H1 (cell line): ENCODE data around the gene IFNK. TPM values are rescaled to one million over a fixed set of nuclear protein-coding genes. Genes with fewer than 3 reads are reported as not detected.

Experiments used
- CTCF ChIA-PET: fragments of 300-600 bp; sonication (Branson Sonifier 250); formaldehyde crosslinking; loops from one replicate; lab custom pipeline; 2021; ENCODE audit not compliant: partially characterized antibody; lab: Charles Lee
- POLR2A ChIA-PET: fragments of 300-600 bp; sonication (Branson Sonifier 250); formaldehyde crosslinking; loops from one replicate; lab custom pipeline; 2021; ENCODE audit warnings: inconsistent platforms; ENCODE audit not compliant: partially characterized antibody; lab: Charles Lee
- DNase-seq, 2 experiments: peaks; one replicate each; pipeline versions ENCODE4 v3.0.0 to v3.0.0-alpha.2; 2010 to 2022; ENCODE audit warnings: low spot score in 2 of 2, low read depth in 1 of 2, mixed read lengths in 1 of 2
- FAIRE-seq: peaks from 2 replicates; lab custom pipeline; 2011; peaks lifted over from hg19 to GRCh38; lab: Jason Lieb, UNC
- H2AFZ ChIP-seq: 2 replicates; pipeline ENCODE4 v1.8.1; 2012; ENCODE audit warnings: low read length, inconsistent platforms
- H2AK5ac ChIP-seq: 2 replicates; pipeline ENCODE4 v1.6.1; 2013; ENCODE audit warnings: low read depth, low read length
- H2BK120ac ChIP-seq: replicated peaks from 2 replicates; pipeline ENCODE3; 2013; ENCODE audit warnings: low read depth, low read length, inconsistent platforms
- H2BK12ac ChIP-seq: 2 replicates; pipeline ENCODE4 v1.6.1; 2013; ENCODE audit warnings: low read depth, low read length
- H2BK15ac ChIP-seq: 2 replicates; pipeline ENCODE4 v1.6.1; 2013; ENCODE audit warnings: low read length
- H2BK20ac ChIP-seq: 2 replicates; pipeline ENCODE4 v1.6.1; 2013; ENCODE audit warnings: low read length
- H2BK5ac ChIP-seq: 2 replicates; pipeline ENCODE4 v1.6.1; 2013; ENCODE audit warnings: low read depth, low read length
- H3K14ac ChIP-seq: 2 replicates; pipeline ENCODE4 v1.6.1; 2013; ENCODE audit warnings: inconsistent platforms; ENCODE audit not compliant: insufficient read length
- H3K18ac ChIP-seq: 2 replicates; pipeline ENCODE4 v1.6.1; 2013; ENCODE audit warnings: low read length; ENCODE audit errors: extremely low read depth
- H3K23ac ChIP-seq: 2 replicates; pipeline ENCODE4 v1.6.1; 2013; ENCODE audit warnings: inconsistent platforms; ENCODE audit not compliant: insufficient read length
- H3K23me2 ChIP-seq: 2 replicates; pipeline ENCODE4 v1.6.1; 2013; ENCODE audit warnings: low read depth, low read length
- H3K27ac ChIP-seq: 2 replicates; pipeline ENCODE4 v1.6.1; 2011; ENCODE audit warnings: low read depth, low read length, inconsistent platforms
- H3K27me3 ChIP-seq, 4 experiments: replicated peaks in 1 of 4; 1 replicate in 1 of 4; 2 replicates in 3 of 4; pipeline versions ENCODE4 v1.6.1 to v1.8.1; 2011 to 2013; ENCODE audit warnings: low read length in 3 of 4, mild to moderate bottlenecking in 3 of 4, inconsistent platforms in 2 of 4, mixed read lengths in 2 of 4, moderate library complexity in 1 of 4; ENCODE audit not compliant: control insufficient read depth in 3 of 4, insufficient read depth in 3 of 4; ENCODE audit errors: extremely low read depth in 1 of 4
- H3K36me3 ChIP-seq, 4 experiments: 2 replicates each; pipeline versions ENCODE4 v1.6.1 to v1.8.1; 2011 to 2013; ENCODE audit warnings: mild to moderate bottlenecking in 4 of 4, low read length in 3 of 4, moderate library complexity in 2 of 4, control low read depth in 1 of 4, inconsistent platforms in 1 of 4; ENCODE audit not compliant: insufficient read depth in 4 of 4, control insufficient read depth in 2 of 4
- H3K4ac ChIP-seq: replicated peaks from 2 replicates; pipeline ENCODE3; 2013; ENCODE audit warnings: low read length, low read depth, mixed read lengths, inconsistent platforms; ENCODE audit not compliant: insufficient read length
- H3K4me1 ChIP-seq, 4 experiments: replicated peaks in 1 of 4; 1 replicate in 1 of 4; 2 replicates in 3 of 4; pipeline versions ENCODE4 v1.6.1 to v1.8.1; 2011 to 2013; ENCODE audit warnings: low read length in 3 of 4, inconsistent platforms in 2 of 4, mixed read lengths in 1 of 4; ENCODE audit not compliant: insufficient read depth in 4 of 4, control insufficient read depth in 3 of 4
- H3K4me2 ChIP-seq, 2 experiments: 2 replicates each; pipeline versions ENCODE4 v1.6.1 to v1.8.1; 2011 to 2013; ENCODE audit warnings: low read depth in 2 of 2, low read length in 2 of 2, control low read depth in 1 of 2, inconsistent platforms in 1 of 2, mild to moderate bottlenecking in 1 of 2; ENCODE audit not compliant: insufficient read depth in 1 of 2
- H3K4me3 ChIP-seq, 4 experiments: fragments of 200-600, 300-600 bp in 1 of 4; sonication (generic), shearing (Covaris generic), sonication (Bioruptor Twin) in 1 of 4; 2 replicates each; pipeline versions ENCODE4 v1.5.1 to v1.8.1; 2011 to 2016; ENCODE audit warnings: low read length in 4 of 4, low read depth in 3 of 4, control low read depth in 2 of 4, inconsistent platforms in 2 of 4, mild to moderate bottlenecking in 2 of 4, mixed read lengths in 1 of 4, moderate library complexity in 1 of 4; ENCODE audit not compliant: insufficient read depth in 2 of 4; ENCODE audit errors: extremely low read depth in 1 of 4
- H3K56ac ChIP-seq: replicated peaks from 2 replicates; pipeline ENCODE3; 2013; ENCODE audit warnings: low read depth, mild to moderate bottlenecking, mixed read lengths, low read length, inconsistent platforms; ENCODE audit not compliant: insufficient read length
- H3K79me1 ChIP-seq: 2 replicates; pipeline ENCODE4 v1.6.1; 2013; ENCODE audit warnings: low read depth, low read length, control low read depth
- H3K79me2 ChIP-seq, 2 experiments: 2 replicates each; pipeline versions ENCODE4 v1.6.1 to v1.8.1; 2012 to 2013; ENCODE audit warnings: low read length in 2 of 2, mild to moderate bottlenecking in 2 of 2, inconsistent platforms in 1 of 2; ENCODE audit not compliant: insufficient read depth in 2 of 2, control insufficient read depth in 1 of 2
- H3K9ac ChIP-seq, 4 experiments: replicated peaks in 1 of 4; 1 replicate in 1 of 4; 2 replicates in 3 of 4; pipeline versions ENCODE4 v1.6.1 to v1.8.1; 2011 to 2013; ENCODE audit warnings: low read depth in 3 of 4, low read length in 3 of 4, control low read depth in 2 of 4, mild to moderate bottlenecking in 2 of 4, moderate library complexity in 2 of 4, inconsistent platforms in 1 of 4; ENCODE audit errors: extremely low read depth in 1 of 4
- H3K9me3 ChIP-seq, 2 experiments: 2 replicates each; pipeline versions ENCODE4 v1.6.1 to v1.8.1; 2012 to 2013; ENCODE audit warnings: mild to moderate bottlenecking in 2 of 2, moderate library complexity in 2 of 2, control low read depth in 1 of 2, inconsistent platforms in 1 of 2, low read depth in 1 of 2, low read length in 1 of 2, mixed read lengths in 1 of 2; ENCODE audit not compliant: insufficient read depth in 2 of 2
- H4K20me1 ChIP-seq, 2 experiments: replicated peaks in 1 of 2; 2 replicates each; pipeline versions ENCODE3 to v1.8.1; 2011 to 2013; ENCODE audit warnings: inconsistent platforms in 2 of 2, low read length in 2 of 2, mild to moderate bottlenecking in 1 of 2; ENCODE audit not compliant: insufficient read depth in 2 of 2, control insufficient read depth in 1 of 2
- H4K5ac ChIP-seq: 2 replicates; pipeline ENCODE4 v1.6.1; 2013; ENCODE audit warnings: low read length, low read depth, mixed read lengths, inconsistent platforms; ENCODE audit not compliant: insufficient read length
- H4K8ac ChIP-seq: 2 replicates; pipeline ENCODE4 v1.8.0; 2013; ENCODE audit warnings: mild to moderate bottlenecking, moderate library complexity, low read length, inconsistent platforms; ENCODE audit not compliant: insufficient read depth; ENCODE audit errors: extremely low read depth
- H4K91ac ChIP-seq: replicated peaks from 2 replicates; pipeline ENCODE3; 2013; ENCODE audit warnings: low read length, mixed read lengths, inconsistent platforms; ENCODE audit not compliant: insufficient read length
- BACH1 ChIP-seq: IDR thresholded peaks from 2 replicates; pipeline ENCODE4 v1.6.1; 2012; ENCODE audit warnings: low read length, improper control_type of control experiment
- CTCF ChIP-seq, 3 experiments: IDR thresholded peaks; 1 replicate in 2 of 3; 2 replicates in 1 of 3; pipeline versions ENCODE4 v1.5.1 to v1.6.1; 2011; ENCODE audit warnings: low read length in 3 of 3, mild to moderate bottlenecking in 3 of 3, inconsistent platforms in 2 of 3, low read depth in 1 of 3, moderate library complexity in 1 of 3; ENCODE audit not compliant: insufficient read depth in 1 of 3; ENCODE audit errors: control extremely low read depth in 1 of 3
- E2F6 ChIP-seq: IDR thresholded peaks from 2 replicates; pipeline ENCODE4 v1.6.1; 2012; ENCODE audit warnings: inconsistent platforms
- FOSL1 ChIP-seq: IDR thresholded peaks from 2 replicates; pipeline ENCODE4 v1.6.1; 2011; ENCODE audit warnings: mild to moderate bottlenecking, low read depth, low read length, moderate library complexity; ENCODE audit not compliant: insufficient read depth
- GTF2F1 ChIP-seq: IDR thresholded peaks from 2 replicates; pipeline ENCODE4 v1.6.1; 2012; ENCODE audit warnings: low read depth, low read length, improper control_type of control experiment, borderline replicate concordance
- RAD21 ChIP-seq, 2 experiments: IDR thresholded peaks in 1 of 2; conservative IDR thresholded peaks in 1 of 2; 2 replicates each; pipeline ENCODE4 v1.6.1; 2011; ENCODE audit warnings: low read depth in 2 of 2, low read length in 2 of 2, improper control_type of control experiment in 1 of 2, inconsistent platforms in 1 of 2, mild to moderate bottlenecking in 1 of 2, moderate library complexity in 1 of 2
- TAF7 ChIP-seq: optimal IDR thresholded peaks from 2 replicates; pipeline ENCODE3; 2011; ENCODE audit warnings: low read depth, mild to moderate bottlenecking, inconsistent platforms, low read length, moderate library complexity, borderline replicate concordance
- TBP ChIP-seq: IDR thresholded peaks from 2 replicates; pipeline ENCODE4 v1.6.1; 2011; ENCODE audit warnings: low read depth, low read length, improper control_type of control experiment
- ZNF274 ChIP-seq: IDR thresholded peaks from 2 replicates; pipeline ENCODE4 v1.7.0; 2012; ENCODE audit warnings: low read length, borderline replicate concordance; ENCODE audit errors: extremely low read depth
- WGBS, 2 experiments: shearing (Covaris generic) in 1 of 2; methylation state at CpG; one replicate each; pipeline versions ENCODE4 v1.1.6 to v1.1.7; 2013 to 2015; ENCODE audit warnings: low lambda C conversion rate in 2 of 2, mixed read lengths in 2 of 2, inconsistent platforms in 1 of 2, low coverage in 1 of 2, missing lambda C conversion rate in 1 of 2; ENCODE audit not compliant: insufficient replicate concordance in 2 of 2, insufficient coverage in 1 of 2, insufficient read length in 1 of 2; ENCODE audit errors: extremely low coverage in 1 of 2, missing lambda C conversion rate in 1 of 2; 5-methylcytosine and 5-hydroxymethylcytosine counted together
- polyA plus RNA-seq, 7 experiments: library from polyadenylated mRNA; depleted of rRNA in 3 of 7; stranded (reverse) in 5 of 7; unstranded in 2 of 7; fragments of >200 nt in 5 of 7; fragments of 200-250 nt in 2 of 7; gene quantifications; 1 replicate in 5 of 7; 2 replicates in 1 of 7; 4 replicates in 1 of 7; pipeline versions ENCODE4 v1.2.1 to v1.2.3, GENCODE V29; 2011 to 2013; ENCODE audit warnings: missing spikeins in 2 of 7, mixed read lengths in 2 of 7
- total RNA-seq: library from RNA; stranded (reverse); fragmentation: NEBNext Ultra II Directional; extraction: Animal tissue kit (Norgen Biotek cat#: 25700); gene quantifications from 2 replicates; pipeline ENCODE4 v1.2.1, GENCODE V29; 2021

IFNK gene
- total and polyA plus RNA-seq, 2 of the 8 experiments (the other 6 are each of a cell fraction or from before 2014, with no cell fraction given), result not detected

GRCh38 chr9:27527702-27528075, 3.6 kb downstream of the IFNK start:
- H4K5ac ChIP-seq, result no peak overlapping the region
- peak overlapping the region in 3 of 4 experiments; percentile 15 to 68 (median 62); a peak in 6 of 7 replicates for H3K9ac ChIP-seq
- H3K4me3 ChIP-seq, result peak overlapping the region; percentile 79 to 95 (median 86)
- no peak overlapping the region for H3K56ac ChIP-seq
- H2AFZ ChIP-seq, result peak overlapping the region; percentile 43; the same call in 1 of the 2 replicates
- peak overlapping the region; percentile 98 for H3K4me2 ChIP-seq
- CTCF ChIA-PET, result interaction anchor here (0.6 to 1.6 kb wide), 8 partner anchors 9 to 218 kb away, joined by 3 to 6 read pairs (median 4); no protein-coding TSS in a partner anchor
- DNase-seq, result no peak
- H3K27ac ChIP-seq, result no peak overlapping the region
- no peaks in the 10 kb centered on the region for H4K20me1 ChIP-seq
- peaks cover 0 to 3% (median under 1%) of the 10 kb centered on the region in 4 experiments; a peak in 2 of 7 replicates for H3K27me3 ChIP-seq
- H2BK15ac ChIP-seq, result peak overlapping the region; percentile 66; the same call in 1 of the 2 replicates
- no peak overlapping the region for H4K8ac ChIP-seq
- no peak overlapping the region for H3K23ac ChIP-seq
- no peak overlapping the region for H2BK12ac ChIP-seq
- WGBS, 2 experiments, result 15% methylated on average over 8 of the region's 8 CpGs; no CpG with 5 or more reads in 1 of the 2 experiments
- FAIRE-seq, result no peak
- H3K18ac ChIP-seq, result peak overlapping the region; percentile 39; the same call in 1 of the 2 replicates
- no peak overlapping the region for H3K4ac ChIP-seq
- no peak overlapping the region for H2AK5ac ChIP-seq
- peaks cover 2 to 11% (median 6%) of the 10 kb centered on the region in 4 experiments; a peak in 5 of 7 replicates for H3K4me1 ChIP-seq
- H2BK5ac ChIP-seq, result no peak overlapping the region; the same call in 1 of the 2 replicates
- no peaks in the 10 kb centered on the region for H3K36me3 ChIP-seq
- H2BK120ac ChIP-seq, result no peak overlapping the region
- H2BK20ac ChIP-seq, result no peak overlapping the region
- peaks cover 14% of the 10 kb centered on the region; the same call in 1 of the 2 replicates for H3K23me2 ChIP-seq
- H3K79me2 ChIP-seq, result peaks cover 0 to 4% of the 10 kb centered on the region in 2 experiments; a peak in 1 of 4 replicates
- no peaks in the 10 kb centered on the region for H3K9me3 ChIP-seq
- H3K14ac ChIP-seq, result no peak overlapping the region
- POLR2A ChIA-PET, result interaction anchor here (0.8 to 1.6 kb wide), 2 partner anchors 18 to 197 kb away, joined by 3 to 4 read pairs; no protein-coding TSS in a partner anchor
- H3K79me1 ChIP-seq, result no peaks in the 10 kb centered on the region; the same call in 1 of the 2 replicates
- H4K91ac ChIP-seq, result peak overlapping the region; percentile 49
- TF ChIP-seq TBP (no peak), GTF2F1 (no peak), RAD21 (IDR thresholded peaks at IDR 0.05 in 1 of 2, conservative IDR thresholded peaks at IDR 0.05 in 1 of 2; ENCODE audit: low read depth in 2 of 2, low read length in 2 of 2) (no peak), E2F6 (no peak), TAF7 (no peak), FOSL1 (no peak), ZNF274 (no peak), CTCF (IDR thresholded peaks at IDR 0.05; ENCODE audit: control extremely low read depth in 1 of 3, insufficient read depth in 1 of 3, low read depth in 1 of 3, low read length in 3 of 3) (no peak), BACH1 (no peak)
